Measurements from ENCODE around the gene SLC31A1. TPM values are rescaled to one million over a fixed set of nuclear protein-coding genes. Genes with fewer than 3 reads are reported as not detected.

The SLC31A1 gene
- total and polyA plus RNA-seq, 2 of the 13 experiments (the other 11 are each of a cell fraction or from before 2014, with no cell fraction given) = 62.9 to 70.0 TPM

GRCh38 chr9:113298311-113298710, 77.0 kb downstream of the SLC31A1 start:
- Histone ChIP-seq H3K27me3 (ENCODE audit: control insufficient read depth in 1 of 2, insufficient read depth in 2 of 2, low read length in 2 of 2) (no peaks in the 10 kb centered on the region; a peak in 1 of 5 replicates), H3K27ac (ENCODE audit: extremely low read length, insufficient read depth, low read length) (no peak overlapping the region), H3K9me3 (ENCODE audit: low read length) (no peaks in the 10 kb centered on the region), H3K4me2 (ENCODE audit: low read depth, low read length) (no peak overlapping the region), H3K4me1 (ENCODE audit: insufficient read depth, low read length) (peaks cover 22% of the 10 kb centered on the region), H3K79me2 (ENCODE audit: insufficient read depth, low read length) (no peaks in the 10 kb centered on the region), H2AFZ (ENCODE audit: low read length) (no peak overlapping the region), H3K36me3 (replicated peaks in 1 of 2; ENCODE audit: control insufficient read depth in 1 of 2, insufficient read depth in 2 of 2, low read length in 2 of 2) (peaks cover under 1 to 3% of the 10 kb centered on the region in 2 experiments; a peak in 2 of 5 replicates), H4K20me1 (ENCODE audit: insufficient read depth, low read length) (no peaks in the 10 kb centered on the region), H3K9ac (ENCODE audit: insufficient read depth, low read depth, low read length) (no peak overlapping the region), H3K4me3 (replicated peaks in 1 of 3; ENCODE audit: insufficient read depth in 1 of 3, low read depth in 2 of 3, low read length in 3 of 3) (no peak overlapping the region)
- no TSS peak for BruUV-seq (replicated peaks)
- TF ChIP-seq SRF (IDR thresholded peaks at IDR 0.05; ENCODE audit: low read depth, low read length) = no peak
- TF ChIP-seq TBX3 (IDR thresholded peaks at IDR 0.05; ENCODE audit: borderline replicate concordance) = no peak
- no peak for TF ChIP-seq HNRNPH1 (optimal IDR thresholded peaks at IDR 0.05; ENCODE audit: low read depth, low read length)
- TF ChIP-seq PHF5A (CRISPR knock-in tag; IDR thresholded peaks at IDR 0.05; ENCODE audit: low read depth, unreplicated experiment) = no peak
- TF ChIP-seq MXD1 (CRISPR knock-in tag; IDR thresholded peaks at IDR 0.05) = no peak
- no peak for TF ChIP-seq HNF4A (CRISPR knock-in tag; IDR thresholded peaks at IDR 0.05)
- DNase-seq (ENCODE audit: low spot score) = no peak
- no peak for FAIRE-seq
- intact Hi-C loops (cut with micrococcal nuclease; ENCODE audit: unreplicated experiment) = no loop called here
- CTCF ChIA-PET (ENCODE audit: low intra/inter-chr PET ratio, low total read pairs) = no interaction called here
- in situ Hi-C loops (cut with HindIII; ENCODE audit: extremely low pct_ligation_motif_present, low pct_unique_long_range_greater_than_20kb) = no loop called here
- ATAC-seq = no peak
- WGBS (ENCODE audit: low lambda C conversion rate) = 70% methylated on average over 8 of the region's 8 CpGs
- POLR2A ChIA-PET = no interaction called here

- ATAC-seq = no peak
- CTCF ChIA-PET (ENCODE audit: low intra/inter-chr PET ratio, low total read pairs) = no interaction called here
- in situ Hi-C loops (cut with HindIII; ENCODE audit: extremely low pct_ligation_motif_present, low pct_unique_long_range_greater_than_20kb) (no loop called here), intact Hi-C loops (cut with micrococcal nuclease; ENCODE audit: unreplicated experiment) (no loop called here)
- FAIRE-seq = no peak
- Histone ChIP-seq H2AFZ (ENCODE audit: low read length) (no peak overlapping the region), H3K79me2 (ENCODE audit: insufficient read depth, low read length) (no peaks in the 10 kb centered on the region), H3K9me3 (ENCODE audit: low read length) (no peaks in the 10 kb centered on the region), H3K4me3 (replicated peaks in 1 of 3; ENCODE audit: insufficient read depth in 1 of 3, low read depth in 2 of 3, low read length in 3 of 3) (no peak overlapping the region), H3K27me3 (ENCODE audit: control insufficient read depth in 1 of 2, insufficient read depth in 2 of 2, low read length in 2 of 2) (no peaks in the 10 kb centered on the region; a peak in 1 of 5 replicates), H3K4me2 (ENCODE audit: low read depth, low read length) (no peak overlapping the region), H3K9ac (ENCODE audit: insufficient read depth, low read depth, low read length) (no peak overlapping the region), H3K4me1 (ENCODE audit: insufficient read depth, low read length) (peaks cover 30% of the 10 kb centered on the region), H3K36me3 (replicated peaks in 1 of 2; ENCODE audit: control insufficient read depth in 1 of 2, insufficient read depth in 2 of 2, low read length in 2 of 2) (no peaks in the 10 kb centered on the region; a peak in 1 of 5 replicates), H3K27ac (ENCODE audit: extremely low read length, insufficient read depth, low read length) (no peak overlapping the region), H4K20me1 (ENCODE audit: insufficient read depth, low read length) (no peaks in the 10 kb centered on the region)
- POLR2A ChIA-PET = no interaction called here
- DNase-seq (ENCODE audit: low spot score) = no peak
- 84% methylated on average over 6 of the region's 15 CpGs for WGBS (ENCODE audit: low lambda C conversion rate)
- BruUV-seq (replicated peaks) = no TSS peak
- TF ChIP-seq CEBPZ (IDR thresholded peaks at IDR 0.05; ENCODE audit: low read length) = no peak
- TF ChIP-seq ZNF564 (CRISPR knock-in tag; IDR thresholded peaks at IDR 0.05) = no peak
- TF ChIP-seq ELK4 (CRISPR knock-in tag; IDR thresholded peaks at IDR 0.05; ENCODE audit: borderline replicate concordance) = no peak
These were observed 77.8 kb downstream of the SLC31A1 start for GRCh38 chr9:113298924-113299770.

Data from HepG2 (cell line).